NT2/D1 (cell line): Measurements from ENCODE around the gene BAIAP2L2.

Experiments used
- DNase-seq: peaks from one replicate; pipeline ENCODE4 v3.0.0-alpha.2; 2011; ENCODE audit warnings: low read depth, low spot score
- H3K27me3 ChIP-seq: 2 replicates; pipeline ENCODE4 v1.6.0; 2011; ENCODE audit warnings: mild to moderate bottlenecking; ENCODE audit not compliant: insufficient read length, insufficient read depth
- H3K36me3 ChIP-seq: 2 replicates; pipeline ENCODE4 v1.6.1; 2011; ENCODE audit warnings: mild to moderate bottlenecking, low read length, mixed read lengths; ENCODE audit not compliant: insufficient read depth, insufficient read length
- H3K4me1 ChIP-seq: 2 replicates; pipeline ENCODE4 v1.5.1; 2011; ENCODE audit not compliant: insufficient read depth, insufficient read length
- H3K4me3 ChIP-seq: 2 replicates; pipeline ENCODE4 v1.5.1; 2011; ENCODE audit warnings: low read depth; ENCODE audit not compliant: insufficient read length
- H3K9ac ChIP-seq: 2 replicates; pipeline ENCODE4 v1.6.0; 2011; ENCODE audit warnings: low read depth; ENCODE audit not compliant: insufficient read length
- H3K9me3 ChIP-seq: 2 replicates; pipeline ENCODE4 v1.5.1; 2011; ENCODE audit warnings: mild to moderate bottlenecking, low read length; ENCODE audit not compliant: insufficient read depth
- SUZ12 ChIP-seq: IDR thresholded peaks from 2 replicates; pipeline ENCODE4 v1.6.1; 2011; ENCODE audit not compliant: insufficient read length, insufficient read depth; ENCODE audit errors: extremely low read depth
- YY1 ChIP-seq: IDR thresholded peaks from 2 replicates; pipeline ENCODE4 v1.6.1; 2011; ENCODE audit not compliant: insufficient read length, insufficient read depth
- ZNF274 ChIP-seq: IDR thresholded peaks from 2 replicates; pipeline ENCODE4 v1.6.1; 2011; ENCODE audit warnings: mild to moderate bottlenecking, low read depth, low read length

BAIAP2L2 gene

GRCh38 chr22:38087855-38088254, 22.6 kb downstream of the BAIAP2L2 start:
- Histone ChIP-seq H3K4me1 (peaks cover 22% of the 10 kb centered on the region), H3K27me3 (no peaks in the 10 kb centered on the region), H3K9ac (no peak overlapping the region), H3K9me3 (no peaks in the 10 kb centered on the region), H3K4me3 (no peak overlapping the region), H3K36me3 (no peaks in the 10 kb centered on the region)
- TF ChIP-seq YY1: no peak
- no peak for TF ChIP-seq ZNF274
- no peak for TF ChIP-seq SUZ12
- no peak for DNase-seq

- Histone ChIP-seq H3K4me3 (no peak overlapping the region), H3K36me3 (no peaks in the 10 kb centered on the region), H3K9ac (no peak overlapping the region), H3K9me3 (no peaks in the 10 kb centered on the region), H3K4me1 (peaks cover 23% of the 10 kb centered on the region), H3K27me3 (no peaks in the 10 kb centered on the region)
- no peak for DNase-seq
- TF ChIP-seq ZNF274 (no peak), YY1 (no peak), SUZ12 (no peak)
Observed at GRCh38 chr22:38086942-38087341, 23.5 kb downstream of the BAIAP2L2 start.

GRCh38 chr22:38086001-38086845, 24.3 kb downstream of the BAIAP2L2 start:
- H3K4me1 ChIP-seq: peaks cover 27% of the 10 kb centered on the region
- no peaks in the 10 kb centered on the region for H3K9me3 ChIP-seq
- no peak overlapping the region for H3K4me3 ChIP-seq
- no peak for DNase-seq
- TF ChIP-seq ZNF274: no peak
- TF ChIP-seq SUZ12: no peak
- no peak for TF ChIP-seq YY1
- H3K9ac ChIP-seq: no peak overlapping the region
- no peaks in the 10 kb centered on the region for H3K36me3 ChIP-seq
- H3K27me3 ChIP-seq: no peaks in the 10 kb centered on the region

- TF ChIP-seq ZNF274: no peak
- TF ChIP-seq SUZ12: no peak
- TF ChIP-seq YY1: no peak
- H3K4me3 ChIP-seq: no peak overlapping the region
- no peak for DNase-seq
Observed at GRCh38 chr22:38085501-38085900, 25.0 kb downstream of the BAIAP2L2 start.

GRCh38 chr22:38085056-38085455, 25.4 kb downstream of the BAIAP2L2 start:
- peaks cover 27% of the 10 kb centered on the region for H3K4me1 ChIP-seq
- no peak for DNase-seq

More at GRCh38 chr22:38085501-38085900, 25.0 kb downstream of the BAIAP2L2 start:
- Histone ChIP-seq H3K36me3 (no peaks in the 10 kb centered on the region), H3K9me3 (no peaks in the 10 kb centered on the region), H3K4me1 (peaks cover 27% of the 10 kb centered on the region), H3K27me3 (peaks cover 7% of the 10 kb centered on the region), H3K9ac (no peak overlapping the region)

GRCh38 chr22:38083931-38084631, 26.4 kb downstream of the BAIAP2L2 start, which contains the start of gene SLC16A8:
Gene SLC16A8 (minus strand): TSS chr22:38084184. CDS start chr22:38082873, 1,311 bp downstream.
- TF ChIP-seq SUZ12 (no peak), ZNF274 (no peak), YY1 (no peak)
- DNase-seq: no peak
- peak within 1 kb of the TSS; percentile 68 for H3K9ac ChIP-seq
- no peaks in the 10 kb centered on the region for H3K9me3 ChIP-seq
- H3K4me3 ChIP-seq: no peak within 1 kb of the TSS
- peaks cover 27% of the 10 kb centered on the region for H3K4me1 ChIP-seq
- no peaks in the 10 kb centered on the region for H3K36me3 ChIP-seq
- peaks cover 7% of the 10 kb centered on the region for H3K27me3 ChIP-seq

More at GRCh38 chr22:38085056-38085455, 25.4 kb downstream of the BAIAP2L2 start:
- H3K9me3 ChIP-seq: no peaks in the 10 kb centered on the region
- TF ChIP-seq SUZ12: no peak
- TF ChIP-seq ZNF274: no peak
- TF ChIP-seq YY1: no peak
- no peak overlapping the region for H3K4me3 ChIP-seq
- H3K27me3 ChIP-seq: peaks cover 7% of the 10 kb centered on the region
- H3K9ac ChIP-seq: no peak overlapping the region
- no peaks in the 10 kb centered on the region for H3K36me3 ChIP-seq
